Colonic mucosa (tissue), 4 donors: ENCODE data around the gene LRRC14B. TPM values are rescaled to one million over a fixed set of nuclear protein-coding genes. Genes with fewer than 3 reads are reported as not detected.

Source experiments
- DNase-seq: peaks from one replicate; pipeline ENCODE4 v3.0.0-alpha.2; 2020
- H3K27ac ChIP-seq: fragments of 200-600 bp; one replicate; pipeline ENCODE4 v1.8.0; 2021
- H3K27me3 ChIP-seq: fragments of 200-600 bp; one replicate; pipeline ENCODE4 v1.8.0; 2021
- H3K36me3 ChIP-seq: fragments of 200-600 bp; one replicate; pipeline ENCODE4 v1.8.0; 2021
- H3K4me1 ChIP-seq: fragments of 200-600 bp; one replicate; pipeline ENCODE4 v1.8.0; 2021; ENCODE audit warnings: mild to moderate bottlenecking
- H3K4me3 ChIP-seq: fragments of 200-600 bp; one replicate; pipeline ENCODE4 v1.8.0; 2021
- H3K9ac ChIP-seq, 2 donors: one replicate each; pipeline ENCODE4 v1.7.0; 2013; ENCODE audit warnings: control low read depth in 2 of 2, low read depth in 2 of 2, low read length in 2 of 2
- H3K9me3 ChIP-seq: fragments of 200-600 bp; one replicate; pipeline ENCODE4 v1.8.0; 2021
- intact Hi-C: fragments of 100-400 bp; cut with DNase I; formaldehyde crosslinking; loops from one replicate; pipeline ENCODE4 v1.14.1; 2022
- total RNA-seq, 2 donors: library from RNA; stranded (reverse); fragmentation: NEBNext Ultra II Directional in 1 of 2; extraction: Animal tissue kit (Norgen Biotek cat#: 25700) in 1 of 2; gene quantifications; one replicate each; pipeline ENCODE4 v1.2.1, GENCODE V29; 2021
- TF ChIP-seq, protein P1 (sequence below): fragments of 200-600 bp; IDR thresholded peaks from one replicate; pipeline ENCODE4 v1.8.0; 2022; ENCODE audit warnings: antibody characterized with exemption, mild to moderate bottlenecking
- donor health status: healthy.
- donor health status: DM: no; HTN: no; CAD: no.
- donor health status: DM: no; HTN: no; CAD: no.

LRRC14B gene
- total RNA-seq, 2 donors from 2014 or later, result not detected

DNA sequence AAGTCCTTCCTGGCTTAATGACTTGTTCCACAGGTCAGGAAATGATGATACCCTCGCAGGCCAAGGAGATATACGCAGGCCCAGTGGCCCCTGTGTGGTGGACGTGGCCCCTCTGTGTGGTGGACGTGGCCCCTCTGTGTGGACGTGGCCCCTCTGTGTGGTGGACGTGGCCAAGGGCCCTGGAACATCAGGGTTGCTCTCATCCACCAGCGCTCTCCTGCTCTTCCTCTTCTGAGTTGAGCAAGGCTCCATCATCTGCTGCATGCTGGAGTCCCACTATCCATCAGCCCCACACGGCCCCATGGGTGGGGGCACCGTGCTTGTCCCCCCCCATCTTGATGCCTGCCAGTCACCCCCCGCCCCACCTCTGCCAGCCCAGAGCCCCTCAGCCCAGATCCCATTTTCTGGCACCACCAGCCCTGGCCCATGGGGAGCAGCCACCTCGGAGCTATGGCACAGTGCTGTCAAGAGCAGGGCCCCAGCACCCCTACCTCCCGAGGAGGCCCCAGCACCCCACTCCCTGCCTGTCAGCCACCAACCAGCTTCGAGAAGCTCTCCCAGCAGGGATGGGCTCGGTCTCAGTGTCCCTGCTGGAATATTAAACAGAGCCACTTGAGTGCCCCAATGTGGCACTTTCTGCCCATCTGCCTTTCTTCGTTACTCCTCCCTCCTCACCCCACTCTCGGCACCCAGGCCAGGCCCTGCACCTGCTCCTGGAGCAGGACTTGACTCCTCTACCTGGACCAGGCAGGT lies 8.1 kb downstream of the LRRC14B start:
- no peaks in the 10 kb centered on the region for H3K36me3 ChIP-seq
- no peak overlapping the region for H3K27ac ChIP-seq
- no peaks in the 10 kb centered on the region for H3K27me3 ChIP-seq
- H3K4me1 ChIP-seq, result no peaks in the 10 kb centered on the region
- no peaks in the 10 kb centered on the region for H3K9me3 ChIP-seq
- intact Hi-C loops, result no loop called here
- TF ChIP-seq, protein P1, sequence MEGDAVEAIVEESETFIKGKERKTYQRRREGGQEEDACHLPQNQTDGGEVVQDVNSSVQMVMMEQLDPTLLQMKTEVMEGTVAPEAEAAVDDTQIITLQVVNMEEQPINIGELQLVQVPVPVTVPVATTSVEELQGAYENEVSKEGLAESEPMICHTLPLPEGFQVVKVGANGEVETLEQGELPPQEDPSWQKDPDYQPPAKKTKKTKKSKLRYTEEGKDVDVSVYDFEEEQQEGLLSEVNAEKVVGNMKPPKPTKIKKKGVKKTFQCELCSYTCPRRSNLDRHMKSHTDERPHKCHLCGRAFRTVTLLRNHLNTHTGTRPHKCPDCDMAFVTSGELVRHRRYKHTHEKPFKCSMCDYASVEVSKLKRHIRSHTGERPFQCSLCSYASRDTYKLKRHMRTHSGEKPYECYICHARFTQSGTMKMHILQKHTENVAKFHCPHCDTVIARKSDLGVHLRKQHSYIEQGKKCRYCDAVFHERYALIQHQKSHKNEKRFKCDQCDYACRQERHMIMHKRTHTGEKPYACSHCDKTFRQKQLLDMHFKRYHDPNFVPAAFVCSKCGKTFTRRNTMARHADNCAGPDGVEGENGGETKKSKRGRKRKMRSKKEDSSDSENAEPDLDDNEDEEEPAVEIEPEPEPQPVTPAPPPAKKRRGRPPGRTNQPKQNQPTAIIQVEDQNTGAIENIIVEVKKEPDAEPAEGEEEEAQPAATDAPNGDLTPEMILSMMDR, result no peak
- no peak overlapping the region for H3K9ac ChIP-seq
- DNase-seq, result no peak
- H3K4me3 ChIP-seq, result no peak overlapping the region

DNA sequence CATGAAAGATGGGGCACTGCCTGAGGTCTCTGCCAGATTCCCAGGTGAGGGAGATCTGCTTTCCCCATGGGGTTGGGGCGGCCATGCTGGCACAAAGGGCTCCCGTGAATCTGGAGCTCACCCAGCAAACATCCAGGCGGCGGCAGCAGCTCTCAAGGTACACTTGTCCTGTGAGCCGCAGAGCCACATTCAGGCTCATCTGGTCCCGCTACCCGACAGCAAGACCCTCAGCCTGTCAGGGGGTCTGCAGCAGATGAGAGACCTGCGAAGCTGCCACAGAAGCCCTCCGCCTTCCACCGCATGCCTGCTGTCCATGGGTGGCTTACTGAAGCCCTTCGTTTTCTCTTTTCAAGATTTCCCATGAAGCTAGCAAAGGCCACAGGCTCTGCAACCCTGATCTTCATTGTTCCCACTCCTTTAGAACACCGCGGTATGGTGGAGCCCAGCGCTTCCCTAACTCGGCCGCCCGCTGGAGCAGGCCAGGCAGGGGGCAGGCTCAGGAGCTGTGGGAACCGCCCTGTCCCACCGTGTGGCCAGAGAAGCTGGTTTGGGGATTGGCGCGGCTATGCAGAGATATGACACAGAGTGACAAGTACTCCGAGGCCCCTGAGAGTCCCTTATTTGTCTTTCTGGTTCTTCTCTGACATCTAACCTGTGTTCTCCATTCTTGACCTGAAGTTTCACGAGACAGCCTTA lies 8.8 kb downstream of the LRRC14B start:
- DNase-seq, result no peak
- no peak overlapping the region for H3K27ac ChIP-seq
- no peaks in the 10 kb centered on the region for H3K4me1 ChIP-seq
- intact Hi-C loops, result no loop called here
- no peaks in the 10 kb centered on the region for H3K27me3 ChIP-seq
- no peaks in the 10 kb centered on the region for H3K9me3 ChIP-seq
- no peak overlapping the region for H3K9ac ChIP-seq
- TF ChIP-seq, protein P1, result no peak
- no peak overlapping the region for H3K4me3 ChIP-seq
- H3K36me3 ChIP-seq, result no peaks in the 10 kb centered on the region

DNA sequence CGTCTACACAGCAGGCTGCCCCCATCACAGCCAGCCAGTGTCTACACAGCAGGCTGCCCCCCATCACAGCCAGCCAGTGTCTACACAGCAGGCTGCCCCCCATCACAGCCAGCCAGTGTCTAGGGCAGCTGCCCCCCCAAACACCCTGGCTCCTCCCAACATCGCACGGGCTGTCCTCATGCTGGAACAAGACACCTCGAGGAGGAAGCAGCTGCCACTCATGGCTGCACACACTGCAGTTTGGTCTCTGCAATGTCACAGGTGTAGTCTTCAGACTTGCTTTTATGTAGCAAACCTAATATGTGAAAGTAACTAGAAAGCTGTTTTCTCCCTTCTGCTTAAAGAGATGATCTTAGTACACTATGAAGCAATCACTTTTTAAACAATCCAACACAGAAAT lies 9.7 kb downstream of the LRRC14B start:
- no peak overlapping the region for H3K9ac ChIP-seq
- TF ChIP-seq, protein P1, result no peak
- no peak overlapping the region for H3K4me3 ChIP-seq
- H3K27me3 ChIP-seq, result no peaks in the 10 kb centered on the region
- DNase-seq, result no peak
- H3K4me1 ChIP-seq, result no peaks in the 10 kb centered on the region
- intact Hi-C loops, result no loop called here
- no peak overlapping the region for H3K27ac ChIP-seq
- no peaks in the 10 kb centered on the region for H3K9me3 ChIP-seq
- H3K36me3 ChIP-seq, result no peaks in the 10 kb centered on the region

DNA sequence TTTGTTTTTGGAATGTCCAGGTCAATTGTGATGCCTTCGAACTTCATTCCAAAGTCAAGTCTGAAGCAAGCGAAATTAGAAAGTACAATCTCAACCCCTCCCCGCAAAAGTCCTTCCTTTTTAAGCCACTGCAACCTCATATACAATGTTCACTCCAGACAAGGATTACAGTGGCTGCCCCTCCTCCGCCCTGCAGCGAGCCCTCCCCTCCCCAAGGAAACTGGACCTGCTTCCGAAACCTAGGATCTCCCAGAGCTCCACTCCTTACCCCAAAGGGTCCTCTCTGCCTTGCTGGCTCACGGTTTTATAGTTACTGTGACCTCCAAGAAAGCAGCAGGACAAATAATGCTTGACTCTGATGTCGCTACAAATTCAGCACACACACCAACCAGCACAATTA lies 10.4 kb downstream of the LRRC14B start:
- DNase-seq, result no peak
- Histone ChIP-seq H3K4me1 (no peaks in the 10 kb centered on the region), H3K27me3 (no peaks in the 10 kb centered on the region), H3K4me3 (no peak overlapping the region), H3K9me3 (no peaks in the 10 kb centered on the region), H3K36me3 (no peaks in the 10 kb centered on the region), H3K27ac (no peak overlapping the region), H3K9ac (no peak overlapping the region)
- intact Hi-C loops, result no loop called here
- TF ChIP-seq, protein P1, result no peak

DNA sequence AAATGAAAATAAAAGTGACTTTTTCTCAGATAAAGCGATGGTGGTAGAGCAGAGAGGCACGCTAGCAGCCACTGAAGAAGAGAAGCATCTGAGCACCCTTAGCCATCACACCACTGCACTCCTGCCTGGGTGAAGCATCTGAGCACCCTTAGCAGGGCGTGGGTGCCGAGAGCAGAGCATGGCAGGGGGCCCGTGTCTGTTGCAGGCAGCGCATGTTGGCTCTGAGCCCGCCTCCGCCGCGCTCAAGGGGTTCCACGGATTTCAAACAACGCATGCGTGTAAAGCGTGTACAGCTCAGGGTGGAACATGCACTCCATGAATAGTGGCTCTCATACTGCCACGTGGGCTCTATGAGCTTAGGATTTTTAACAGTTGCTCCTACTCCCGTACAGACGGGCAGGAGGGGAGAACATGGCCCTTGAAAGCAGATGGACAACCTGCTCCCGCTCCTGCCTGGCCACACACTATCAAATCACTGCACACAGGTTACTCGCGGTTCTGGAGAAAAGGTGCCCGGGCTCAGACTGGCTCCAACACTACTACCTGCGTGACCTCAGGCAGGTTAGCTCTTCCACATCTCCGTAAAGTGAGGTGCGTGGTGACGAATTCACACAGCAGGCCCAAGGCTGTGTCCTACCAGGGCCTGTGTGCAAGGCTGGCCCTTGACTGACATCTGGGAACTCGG lies 12.1 kb downstream of the LRRC14B start:
- no peak for DNase-seq
- Histone ChIP-seq H3K4me3 (no peak overlapping the region), H3K4me1 (no peaks in the 10 kb centered on the region), H3K27ac (no peak overlapping the region), H3K9me3 (no peaks in the 10 kb centered on the region), H3K9ac (peak overlapping the region in 1 of 2 donors; percentile 8), H3K27me3 (no peaks in the 10 kb centered on the region), H3K36me3 (no peaks in the 10 kb centered on the region)
- intact Hi-C loops, result no loop called here
- TF ChIP-seq, protein P1, result no peak
